H1 (cell line): Measurements from ENCODE around the gene CPNE5. TPM values are rescaled to one million over a fixed set of nuclear protein-coding genes. Genes with fewer than 3 reads are reported as not detected.

Source experiments
- CTCF ChIA-PET: fragments of 300-600 bp; sonication (Branson Sonifier 250); formaldehyde crosslinking; loops from one replicate; lab custom pipeline; 2021; ENCODE audit not compliant: partially characterized antibody; lab: Charles Lee
- POLR2A ChIA-PET: fragments of 300-600 bp; sonication (Branson Sonifier 250); formaldehyde crosslinking; loops from one replicate; lab custom pipeline; 2021; ENCODE audit warnings: inconsistent platforms; ENCODE audit not compliant: partially characterized antibody; lab: Charles Lee
- DNase-seq, 2 experiments: peaks; one replicate each; pipeline versions ENCODE4 v3.0.0 to v3.0.0-alpha.2; 2010 to 2022; ENCODE audit warnings: low spot score in 2 of 2, low read depth in 1 of 2, mixed read lengths in 1 of 2
- FAIRE-seq: peaks from 2 replicates; lab custom pipeline; 2011; peaks lifted over from hg19 to GRCh38; lab: Jason Lieb, UNC
- H2AFZ ChIP-seq: 2 replicates; pipeline ENCODE4 v1.8.1; 2012; ENCODE audit warnings: low read length, inconsistent platforms
- H2AK5ac ChIP-seq: 2 replicates; pipeline ENCODE4 v1.6.1; 2013; ENCODE audit warnings: low read depth, low read length
- H2BK120ac ChIP-seq: replicated peaks from 2 replicates; pipeline ENCODE3; 2013; ENCODE audit warnings: low read depth, low read length, inconsistent platforms
- H2BK12ac ChIP-seq: 2 replicates; pipeline ENCODE4 v1.6.1; 2013; ENCODE audit warnings: low read depth, low read length
- H2BK15ac ChIP-seq: 2 replicates; pipeline ENCODE4 v1.6.1; 2013; ENCODE audit warnings: low read length
- H2BK20ac ChIP-seq: 2 replicates; pipeline ENCODE4 v1.6.1; 2013; ENCODE audit warnings: low read length
- H2BK5ac ChIP-seq: 2 replicates; pipeline ENCODE4 v1.6.1; 2013; ENCODE audit warnings: low read depth, low read length
- H3K14ac ChIP-seq: 2 replicates; pipeline ENCODE4 v1.6.1; 2013; ENCODE audit warnings: inconsistent platforms; ENCODE audit not compliant: insufficient read length
- H3K18ac ChIP-seq: 2 replicates; pipeline ENCODE4 v1.6.1; 2013; ENCODE audit warnings: low read length; ENCODE audit errors: extremely low read depth
- H3K23ac ChIP-seq: 2 replicates; pipeline ENCODE4 v1.6.1; 2013; ENCODE audit warnings: inconsistent platforms; ENCODE audit not compliant: insufficient read length
- H3K23me2 ChIP-seq: 2 replicates; pipeline ENCODE4 v1.6.1; 2013; ENCODE audit warnings: low read depth, low read length
- H3K27ac ChIP-seq: 2 replicates; pipeline ENCODE4 v1.6.1; 2011; ENCODE audit warnings: low read depth, low read length, inconsistent platforms
- H3K27me3 ChIP-seq, 4 experiments: replicated peaks in 1 of 4; 1 replicate in 1 of 4; 2 replicates in 3 of 4; pipeline versions ENCODE4 v1.6.1 to v1.8.1; 2011 to 2013; ENCODE audit warnings: low read length in 3 of 4, mild to moderate bottlenecking in 3 of 4, inconsistent platforms in 2 of 4, mixed read lengths in 2 of 4, moderate library complexity in 1 of 4; ENCODE audit not compliant: control insufficient read depth in 3 of 4, insufficient read depth in 3 of 4; ENCODE audit errors: extremely low read depth in 1 of 4
- H3K36me3 ChIP-seq, 4 experiments: 2 replicates each; pipeline versions ENCODE4 v1.6.1 to v1.8.1; 2011 to 2013; ENCODE audit warnings: mild to moderate bottlenecking in 4 of 4, low read length in 3 of 4, moderate library complexity in 2 of 4, control low read depth in 1 of 4, inconsistent platforms in 1 of 4; ENCODE audit not compliant: insufficient read depth in 4 of 4, control insufficient read depth in 2 of 4
- H3K4ac ChIP-seq: replicated peaks from 2 replicates; pipeline ENCODE3; 2013; ENCODE audit warnings: low read length, low read depth, mixed read lengths, inconsistent platforms; ENCODE audit not compliant: insufficient read length
- H3K4me1 ChIP-seq, 4 experiments: replicated peaks in 1 of 4; 1 replicate in 1 of 4; 2 replicates in 3 of 4; pipeline versions ENCODE4 v1.6.1 to v1.8.1; 2011 to 2013; ENCODE audit warnings: low read length in 3 of 4, inconsistent platforms in 2 of 4, mixed read lengths in 1 of 4; ENCODE audit not compliant: insufficient read depth in 4 of 4, control insufficient read depth in 3 of 4
- H3K4me2 ChIP-seq, 2 experiments: 2 replicates each; pipeline versions ENCODE4 v1.6.1 to v1.8.1; 2011 to 2013; ENCODE audit warnings: low read depth in 2 of 2, low read length in 2 of 2, control low read depth in 1 of 2, inconsistent platforms in 1 of 2, mild to moderate bottlenecking in 1 of 2; ENCODE audit not compliant: insufficient read depth in 1 of 2
- H3K4me3 ChIP-seq, 4 experiments: fragments of 200-600, 300-600 bp in 1 of 4; sonication (generic), shearing (Covaris generic), sonication (Bioruptor Twin) in 1 of 4; 2 replicates each; pipeline versions ENCODE4 v1.5.1 to v1.8.1; 2011 to 2016; ENCODE audit warnings: low read length in 4 of 4, low read depth in 3 of 4, control low read depth in 2 of 4, inconsistent platforms in 2 of 4, mild to moderate bottlenecking in 2 of 4, mixed read lengths in 1 of 4, moderate library complexity in 1 of 4; ENCODE audit not compliant: insufficient read depth in 2 of 4; ENCODE audit errors: extremely low read depth in 1 of 4
- H3K56ac ChIP-seq: replicated peaks from 2 replicates; pipeline ENCODE3; 2013; ENCODE audit warnings: low read depth, mild to moderate bottlenecking, mixed read lengths, low read length, inconsistent platforms; ENCODE audit not compliant: insufficient read length
- H3K79me1 ChIP-seq: 2 replicates; pipeline ENCODE4 v1.6.1; 2013; ENCODE audit warnings: low read depth, low read length, control low read depth
- H3K79me2 ChIP-seq, 2 experiments: 2 replicates each; pipeline versions ENCODE4 v1.6.1 to v1.8.1; 2012 to 2013; ENCODE audit warnings: low read length in 2 of 2, mild to moderate bottlenecking in 2 of 2, inconsistent platforms in 1 of 2; ENCODE audit not compliant: insufficient read depth in 2 of 2, control insufficient read depth in 1 of 2
- H3K9ac ChIP-seq, 4 experiments: replicated peaks in 1 of 4; 1 replicate in 1 of 4; 2 replicates in 3 of 4; pipeline versions ENCODE4 v1.6.1 to v1.8.1; 2011 to 2013; ENCODE audit warnings: low read depth in 3 of 4, low read length in 3 of 4, control low read depth in 2 of 4, mild to moderate bottlenecking in 2 of 4, moderate library complexity in 2 of 4, inconsistent platforms in 1 of 4; ENCODE audit errors: extremely low read depth in 1 of 4
- H3K9me3 ChIP-seq, 2 experiments: 2 replicates each; pipeline versions ENCODE4 v1.6.1 to v1.8.1; 2012 to 2013; ENCODE audit warnings: mild to moderate bottlenecking in 2 of 2, moderate library complexity in 2 of 2, control low read depth in 1 of 2, inconsistent platforms in 1 of 2, low read depth in 1 of 2, low read length in 1 of 2, mixed read lengths in 1 of 2; ENCODE audit not compliant: insufficient read depth in 2 of 2
- H4K20me1 ChIP-seq, 2 experiments: replicated peaks in 1 of 2; 2 replicates each; pipeline versions ENCODE3 to v1.8.1; 2011 to 2013; ENCODE audit warnings: inconsistent platforms in 2 of 2, low read length in 2 of 2, mild to moderate bottlenecking in 1 of 2; ENCODE audit not compliant: insufficient read depth in 2 of 2, control insufficient read depth in 1 of 2
- H4K5ac ChIP-seq: 2 replicates; pipeline ENCODE4 v1.6.1; 2013; ENCODE audit warnings: low read length, low read depth, mixed read lengths, inconsistent platforms; ENCODE audit not compliant: insufficient read length
- H4K8ac ChIP-seq: 2 replicates; pipeline ENCODE4 v1.8.0; 2013; ENCODE audit warnings: mild to moderate bottlenecking, moderate library complexity, low read length, inconsistent platforms; ENCODE audit not compliant: insufficient read depth; ENCODE audit errors: extremely low read depth
- H4K91ac ChIP-seq: replicated peaks from 2 replicates; pipeline ENCODE3; 2013; ENCODE audit warnings: low read length, mixed read lengths, inconsistent platforms; ENCODE audit not compliant: insufficient read length
- BCL11A ChIP-seq, 2 experiments: IDR thresholded peaks; one replicate each; pipeline ENCODE4 v1.6.1; 2011; ENCODE audit warnings: low read depth in 2 of 2, low read length in 2 of 2, mild to moderate bottlenecking in 2 of 2
- CEBPB ChIP-seq: IDR thresholded peaks from 2 replicates; pipeline ENCODE4 v1.6.1; 2012; ENCODE audit warnings: low read depth, low read length
- JUND ChIP-seq: IDR thresholded peaks from 2 replicates; pipeline ENCODE4 v1.6.1; 2011; ENCODE audit warnings: mild to moderate bottlenecking, improper control_type of control experiment, low read length
- POLR2AphosphoS5 ChIP-seq: IDR thresholded peaks from 2 replicates; pipeline ENCODE4 v1.6.1; 2011; ENCODE audit warnings: low read depth, low read length
- RXRA ChIP-seq: IDR thresholded peaks from 2 replicates; pipeline ENCODE4 v1.6.1; 2011; ENCODE audit warnings: low read depth, mild to moderate bottlenecking, low read length, moderate library complexity; ENCODE audit not compliant: insufficient read depth
- SIN3A ChIP-seq, 2 experiments: IDR thresholded peaks in 1 of 2; conservative IDR thresholded peaks in 1 of 2; 2 replicates each; pipeline ENCODE4 v1.6.1; 2011 to 2012; ENCODE audit warnings: low read length in 2 of 2, improper control_type of control experiment in 1 of 2, low read depth in 1 of 2, mild to moderate bottlenecking in 1 of 2
- SIX5 ChIP-seq: IDR thresholded peaks from 2 replicates; pipeline ENCODE4 v1.6.1; 2011; ENCODE audit warnings: mild to moderate bottlenecking, low read depth, low read length
- SP4 ChIP-seq: IDR thresholded peaks from 2 replicates; pipeline ENCODE4 v1.6.1; 2012; ENCODE audit warnings: low read length, inconsistent platforms
- SRF ChIP-seq: IDR thresholded peaks from 2 replicates; pipeline ENCODE4 v1.6.1; 2011; ENCODE audit warnings: mild to moderate bottlenecking, low read depth, low read length, moderate library complexity
- TAF1 ChIP-seq: IDR thresholded peaks from 2 replicates; pipeline ENCODE4 v1.6.1; 2011; ENCODE audit warnings: mild to moderate bottlenecking, low read depth, low read length
- ZNF274 ChIP-seq: IDR thresholded peaks from 2 replicates; pipeline ENCODE4 v1.7.0; 2012; ENCODE audit warnings: low read length, borderline replicate concordance; ENCODE audit errors: extremely low read depth
- WGBS, 2 experiments: shearing (Covaris generic) in 1 of 2; methylation state at CpG; one replicate each; pipeline versions ENCODE4 v1.1.6 to v1.1.7; 2013 to 2015; ENCODE audit warnings: low lambda C conversion rate in 2 of 2, mixed read lengths in 2 of 2, inconsistent platforms in 1 of 2, low coverage in 1 of 2, missing lambda C conversion rate in 1 of 2; ENCODE audit not compliant: insufficient replicate concordance in 2 of 2, insufficient coverage in 1 of 2, insufficient read length in 1 of 2; ENCODE audit errors: extremely low coverage in 1 of 2, missing lambda C conversion rate in 1 of 2; 5-methylcytosine and 5-hydroxymethylcytosine counted together
- polyA plus RNA-seq, 7 experiments: library from polyadenylated mRNA; depleted of rRNA in 3 of 7; stranded (reverse) in 5 of 7; unstranded in 2 of 7; fragments of >200 nt in 5 of 7; fragments of 200-250 nt in 2 of 7; gene quantifications; 1 replicate in 5 of 7; 2 replicates in 1 of 7; 4 replicates in 1 of 7; pipeline versions ENCODE4 v1.2.1 to v1.2.3, GENCODE V29; 2011 to 2013; ENCODE audit warnings: missing spikeins in 2 of 7, mixed read lengths in 2 of 7
- total RNA-seq: library from RNA; stranded (reverse); fragmentation: NEBNext Ultra II Directional; extraction: Animal tissue kit (Norgen Biotek cat#: 25700); gene quantifications from 2 replicates; pipeline ENCODE4 v1.2.1, GENCODE V29; 2021
- TF ChIP-seq, protein P1 (sequence below), 3 experiments: IDR thresholded peaks; 1 replicate in 2 of 3; 2 replicates in 1 of 3; pipeline versions ENCODE4 v1.5.1 to v1.6.1; 2011; ENCODE audit warnings: low read length in 3 of 3, mild to moderate bottlenecking in 3 of 3, inconsistent platforms in 2 of 3, low read depth in 1 of 3, moderate library complexity in 1 of 3; ENCODE audit not compliant: insufficient read depth in 1 of 3; ENCODE audit errors: control extremely low read depth in 1 of 3

The CPNE5 gene
- total and polyA plus RNA-seq, 2 of the 8 experiments (the other 6 are each of a cell fraction or from before 2014, with no cell fraction given) = 0.88 to 1.8 TPM

DNA sequence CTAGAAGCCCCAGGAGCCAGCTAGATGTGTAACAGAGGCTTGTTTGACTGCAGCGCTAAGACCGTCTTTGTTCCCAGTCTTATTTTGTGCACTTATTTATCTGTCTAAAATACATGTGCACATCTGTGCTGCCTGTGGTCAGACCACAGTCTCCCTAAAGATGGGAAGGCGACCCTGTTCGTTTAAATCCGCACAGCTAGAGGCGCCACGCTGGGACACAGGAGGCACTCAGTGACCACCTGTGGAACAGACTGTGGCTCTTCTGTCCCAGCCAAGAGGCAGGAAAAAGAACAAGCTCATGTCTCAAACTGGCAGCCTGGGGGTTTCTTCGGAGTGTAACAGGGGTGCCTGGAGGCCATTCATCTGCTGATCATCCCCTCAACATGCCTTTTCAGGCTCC lies 66.8 kb downstream of the CPNE5 start:
- Histone ChIP-seq H2AFZ (peak overlapping the region; percentile 47; the same call in 1 of the 2 replicates), H2AK5ac (no peak overlapping the region), H3K4me2 (peak overlapping the region; percentile 13 to 16; a peak in 1 of 4 replicates), H3K27ac (no peak overlapping the region), H4K8ac (peak overlapping the region; percentile 77), H3K4ac (no peak overlapping the region), H4K5ac (no peak overlapping the region), H2BK12ac (no peak overlapping the region), H3K4me3 (no peak overlapping the region), H3K23ac (no peak overlapping the region), H3K9ac (no peak overlapping the region), H3K4me1 (peaks cover 0 to 22% (median 14%) of the 10 kb centered on the region in 4 experiments; a peak in 6 of 7 replicates), H2BK15ac (no peak overlapping the region), H3K9me3 (no peaks in the 10 kb centered on the region), H3K36me3 (no peaks in the 10 kb centered on the region), H3K79me2 (no peaks in the 10 kb centered on the region), H3K56ac (no peak overlapping the region), H3K18ac (no peak overlapping the region), H3K27me3 (peaks cover 0 to 4% (median 1%) of the 10 kb centered on the region in 4 experiments; a peak in 1 of 7 replicates), H2BK20ac (no peak overlapping the region), H4K20me1 (no peaks in the 10 kb centered on the region), H3K79me1 (no peaks in the 10 kb centered on the region), H4K91ac (no peak overlapping the region), H2BK5ac (no peak overlapping the region), H2BK120ac (no peak overlapping the region), H3K23me2 (peaks cover 2% of the 10 kb centered on the region; the same call in 1 of the 2 replicates), H3K14ac (no peak overlapping the region)
- DNase-seq = no peak
- 66% methylated on average over 8 of the region's 8 CpGs; no CpG with 5 or more reads in 1 of the 2 experiments for WGBS, 2 experiments
- ChIA-PET POLR2A (no interaction called here), CTCF (interaction anchor here (0.6 to 13.6 kb wide), 14 partner anchors 7 to 331 kb away, joined by 3 to 293 read pairs (median 4); no protein-coding TSS in a partner anchor)
- FAIRE-seq = no peak
- TF ChIP-seq RXRA = no peak
- no peak for TF ChIP-seq JUND
- TF ChIP-seq ZNF274 = no peak
- TF ChIP-seq, protein P1, sequence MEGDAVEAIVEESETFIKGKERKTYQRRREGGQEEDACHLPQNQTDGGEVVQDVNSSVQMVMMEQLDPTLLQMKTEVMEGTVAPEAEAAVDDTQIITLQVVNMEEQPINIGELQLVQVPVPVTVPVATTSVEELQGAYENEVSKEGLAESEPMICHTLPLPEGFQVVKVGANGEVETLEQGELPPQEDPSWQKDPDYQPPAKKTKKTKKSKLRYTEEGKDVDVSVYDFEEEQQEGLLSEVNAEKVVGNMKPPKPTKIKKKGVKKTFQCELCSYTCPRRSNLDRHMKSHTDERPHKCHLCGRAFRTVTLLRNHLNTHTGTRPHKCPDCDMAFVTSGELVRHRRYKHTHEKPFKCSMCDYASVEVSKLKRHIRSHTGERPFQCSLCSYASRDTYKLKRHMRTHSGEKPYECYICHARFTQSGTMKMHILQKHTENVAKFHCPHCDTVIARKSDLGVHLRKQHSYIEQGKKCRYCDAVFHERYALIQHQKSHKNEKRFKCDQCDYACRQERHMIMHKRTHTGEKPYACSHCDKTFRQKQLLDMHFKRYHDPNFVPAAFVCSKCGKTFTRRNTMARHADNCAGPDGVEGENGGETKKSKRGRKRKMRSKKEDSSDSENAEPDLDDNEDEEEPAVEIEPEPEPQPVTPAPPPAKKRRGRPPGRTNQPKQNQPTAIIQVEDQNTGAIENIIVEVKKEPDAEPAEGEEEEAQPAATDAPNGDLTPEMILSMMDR (IDR thresholded peaks at IDR 0.05; ENCODE audit: control extremely low read depth in 1 of 3, insufficient read depth in 1 of 3, low read depth in 1 of 3, low read length in 3 of 3) = no peak
- no peak for TF ChIP-seq SP4
- no peak for TF ChIP-seq POLR2AphosphoS5
- TF ChIP-seq TAF1 = no peak
- no peak for TF ChIP-seq SIX5
- no peak for TF ChIP-seq SIN3A (conservative IDR thresholded peaks at IDR 0.05 in 1 of 2, IDR thresholded peaks at IDR 0.05 in 1 of 2; ENCODE audit: low read depth in 1 of 2, low read length in 2 of 2)
- TF ChIP-seq SRF = no peak
- TF ChIP-seq BCL11A (IDR thresholded peaks at IDR 0.05; ENCODE audit: low read depth in 2 of 2, low read length in 2 of 2) = no peak
- TF ChIP-seq CEBPB = no peak
